CD14-positive monocyte (primary cell): ENCODE results near the gene CTNNBL1. TPM values are rescaled to one million over a fixed set of nuclear protein-coding genes. Genes with fewer than 3 reads are reported as not detected.

Source experiments
- DNase-seq, 3 donors: peaks; one replicate each; pipeline ENCODE4 v3.0.0-alpha.2; 2011 to 2022
- H2AFZ ChIP-seq: 2 replicates; pipeline ENCODE4 v1.6.0; 2012; ENCODE audit warnings: mild to moderate bottlenecking, low read depth, low read length, inconsistent platforms; ENCODE audit not compliant: insufficient read depth, poor library complexity, severe bottlenecking
- H3K27ac ChIP-seq, 2 donors: 1 replicate in 1 of 2; 2 replicates in 1 of 2; pipeline ENCODE4 v1.5.1; 2012 to 2013; ENCODE audit warnings: low read length in 2 of 2, control low read depth in 1 of 2, inconsistent platforms in 1 of 2, low read depth in 1 of 2, mild to moderate bottlenecking in 1 of 2
- H3K27me3 ChIP-seq, 2 donors: one replicate each; pipeline versions ENCODE4 v1.6.0 to v1.6.1; 2011 to 2013; ENCODE audit warnings: low read length in 2 of 2; ENCODE audit not compliant: control insufficient read depth in 2 of 2, insufficient read depth in 2 of 2
- H3K36me3 ChIP-seq, 2 donors: replicated peaks in 1 of 2; 1 replicate in 1 of 2; 2 replicates in 1 of 2; pipeline versions ENCODE4 v1.5.1 to v1.6.1; 2012 to 2013; ENCODE audit warnings: low read length in 2 of 2, control low read depth in 1 of 2, inconsistent platforms in 1 of 2, mild to moderate bottlenecking in 1 of 2; ENCODE audit not compliant: insufficient read depth in 2 of 2, control insufficient read depth in 1 of 2
- H3K4me1 ChIP-seq, 2 donors: 1 replicate in 1 of 2; 2 replicates in 1 of 2; pipeline versions ENCODE4 v1.5.1 to v1.6.1; 2012 to 2013; ENCODE audit warnings: low read length in 2 of 2, control low read depth in 1 of 2, inconsistent platforms in 1 of 2, mild to moderate bottlenecking in 1 of 2, moderate library complexity in 1 of 2; ENCODE audit not compliant: insufficient read depth in 2 of 2, control insufficient read depth in 1 of 2
- H3K4me2 ChIP-seq: replicated peaks from 2 replicates; pipeline ENCODE3; 2012; ENCODE audit warnings: low read length, moderate library complexity, mild to moderate bottlenecking; ENCODE audit not compliant: poor library complexity, severe bottlenecking; ENCODE audit errors: extremely low read depth
- H3K4me3 ChIP-seq, 3 experiments: fragments of 200-600 bp in 1 of 3; sonication (generic) in 1 of 3; replicated peaks in 1 of 3; 1 replicate in 2 of 3; 2 replicates in 1 of 3; pipeline ENCODE4 v1.5.1; 2011 to 2013; ENCODE audit warnings: low read length in 3 of 3, mild to moderate bottlenecking in 3 of 3, control low read depth in 2 of 3, low read depth in 2 of 3, inconsistent platforms in 1 of 3, moderate library complexity in 1 of 3
- H3K79me2 ChIP-seq: 2 replicates; pipeline ENCODE4 v1.6.0; 2012; ENCODE audit warnings: mild to moderate bottlenecking, control low read depth, inconsistent platforms, low read length, moderate library complexity; ENCODE audit not compliant: insufficient read depth
- H3K9ac ChIP-seq: 2 replicates; pipeline ENCODE4 v1.6.0; 2017; ENCODE audit warnings: low read length, mild to moderate bottlenecking; ENCODE audit not compliant: insufficient read depth, poor library complexity, severe bottlenecking
- H3K9me3 ChIP-seq, 2 donors: replicated peaks in 1 of 2; 1 replicate in 1 of 2; 2 replicates in 1 of 2; pipeline versions ENCODE4 v1.5.1 to v1.6.1; 2012 to 2013; ENCODE audit warnings: low read length in 2 of 2, control low read depth in 1 of 2; ENCODE audit not compliant: control insufficient read depth in 1 of 2, insufficient read depth in 1 of 2
- H4K20me1 ChIP-seq: 2 replicates; pipeline ENCODE4 v1.6.0; 2012; ENCODE audit warnings: mild to moderate bottlenecking, low read length, control low read depth, moderate library complexity; ENCODE audit not compliant: insufficient read depth
- H3K27ac Mint-ChIP-seq, 7 donors: one replicate each; pipeline ENCODE4 v1.8.0; 2020; ENCODE audit warnings: mild to moderate bottlenecking in 7 of 7, mixed read lengths in 7 of 7, moderate library complexity in 6 of 7, inconsistent platforms in 2 of 7
- H3K27me3 Mint-ChIP-seq, 3 donors: one replicate each; pipeline ENCODE4 v1.8.0; 2021 to 2022; ENCODE audit warnings: low read depth in 3 of 3, mild to moderate bottlenecking in 3 of 3, mixed read lengths in 3 of 3, moderate library complexity in 3 of 3, inconsistent platforms in 1 of 3
- H3K36me3 Mint-ChIP-seq, 2 donors: one replicate each; pipeline ENCODE4 v1.8.0; 2020; ENCODE audit warnings: mixed read lengths in 2 of 2, inconsistent platforms in 1 of 2, mild to moderate bottlenecking in 1 of 2
- H3K4me1 Mint-ChIP-seq: one replicate; pipeline ENCODE4 v1.8.0; 2020; ENCODE audit warnings: mild to moderate bottlenecking, mixed read lengths
- H3K4me3 Mint-ChIP-seq, 2 donors: one replicate each; pipeline ENCODE4 v1.8.0; 2020; ENCODE audit warnings: mild to moderate bottlenecking in 2 of 2, mixed read lengths in 2 of 2, moderate library complexity in 1 of 2
- H3K9me3 Mint-ChIP-seq, 7 donors: one replicate each; pipeline ENCODE4 v1.8.0; 2020 to 2022; ENCODE audit warnings: mixed read lengths in 7 of 7, mild to moderate bottlenecking in 6 of 7, moderate library complexity in 6 of 7, inconsistent platforms in 2 of 7
- CTCF ChIP-seq: fragments of 200-600 bp; IDR thresholded peaks from one replicate; pipeline ENCODE4 v1.8.0; 2022; ENCODE audit warnings: antibody characterized with exemption, mild to moderate bottlenecking
- WGBS: methylation state at CpG from one replicate; pipeline ENCODE4 v1.1.5; 2013; ENCODE audit warnings: missing lambda C conversion rate; ENCODE audit not compliant: insufficient coverage; 5-methylcytosine and 5-hydroxymethylcytosine counted together
- intact Hi-C, 2 donors: fragments of 100-400 bp; cut with micrococcal nuclease; formaldehyde crosslinking; loops; one replicate each; pipeline versions ENCODE4 v1.15.0 to v1.15.1; 2023
- polyA plus RNA-seq, 3 donors: library from polyadenylated mRNA; depleted of rRNA in 1 of 3; unstranded in 2 of 3; stranded (reverse) in 1 of 3; fragments of 300-500 nt in 2 of 3; fragments of >200 nt in 1 of 3; fragmentation: Illumina TruSeq in 2 of 3; gene quantifications; 1 replicate in 2 of 3; 2 replicates in 1 of 3; pipeline ENCODE4 v1.2.3, GENCODE V29; 2012 to 2021

The CTNNBL1 gene
- polyA plus RNA-seq, 3 donors = 35.5 to 83.2 (median 77.3) TPM

- Histone ChIP-seq H3K27ac (no peak overlapping the region), H3K9ac (no peak overlapping the region), H3K79me2 (no peaks in the 10 kb centered on the region), H3K36me3 (no peaks in the 10 kb centered on the region), H3K9me3 (no peaks in the 10 kb centered on the region), H3K4me3 (no peak overlapping the region), H3K4me2 (no peak overlapping the region), H3K4me1 (no peaks in the 10 kb centered on the region), H4K20me1 (no peaks in the 10 kb centered on the region), H2AFZ (no peak overlapping the region), H3K27me3 (no peaks in the 10 kb centered on the region)
- Mint-ChIP-seq H3K27me3 (peaks cover 3 to 17% (median 5%) of the 10 kb centered on the region in 3 donors), H3K9me3 (peaks cover 0 to 3% (median 0%) of the 10 kb centered on the region in 7 donors), H3K4me3 (no peak overlapping the region), H3K36me3 (no peaks in the 10 kb centered on the region), H3K4me1 (no peaks in the 10 kb centered on the region), H3K27ac (no peak overlapping the region)
- TF ChIP-seq CTCF = no peak
- DNase-seq = no peak
- 94% methylated on average over 6 of the region's 6 CpGs for WGBS
- intact Hi-C loops = no loop called here
These were observed 36.9 kb upstream of the CTNNBL1 start for GRCh38 chr20:37656945-37657344.

- H3K27me3 ChIP-seq = no peaks in the 10 kb centered on the region
- H2AFZ ChIP-seq = no peak overlapping the region
- no peak overlapping the region for H3K9ac ChIP-seq
- no peaks in the 10 kb centered on the region for H3K36me3 ChIP-seq
- no peak overlapping the region for H3K27ac ChIP-seq
- DNase-seq = no peak
- H3K4me2 ChIP-seq = no peak overlapping the region
- H3K79me2 ChIP-seq = no peaks in the 10 kb centered on the region
- no peaks in the 10 kb centered on the region for H3K36me3 Mint-ChIP-seq
- intact Hi-C loops = no loop called here
- H3K4me1 ChIP-seq = no peaks in the 10 kb centered on the region
- no peaks in the 10 kb centered on the region for H3K4me1 Mint-ChIP-seq
- WGBS = 100% methylated on average over 1 of the region's 6 CpGs
- H4K20me1 ChIP-seq = no peaks in the 10 kb centered on the region
- peaks cover 2 to 13% (median 3%) of the 10 kb centered on the region in 3 donors for H3K27me3 Mint-ChIP-seq
- H3K4me3 Mint-ChIP-seq = no peak overlapping the region
- H3K9me3 ChIP-seq = no peaks in the 10 kb centered on the region
- peaks cover 0 to 3% (median 0%) of the 10 kb centered on the region in 7 donors for H3K9me3 Mint-ChIP-seq
- H3K27ac Mint-ChIP-seq = no peak overlapping the region
- TF ChIP-seq CTCF = no peak
- no peak overlapping the region for H3K4me3 ChIP-seq
These were observed 35.7 kb upstream of the CTNNBL1 start for GRCh38 chr20:37657924-37658804.
